ENCODE data around the gene UQCR11.

UQCR11 gene

GRCh38 chr19:1613808-1614570, 8.7 kb upstream of the UQCR11 start:
- no peak for DNase-seq

DNA sequence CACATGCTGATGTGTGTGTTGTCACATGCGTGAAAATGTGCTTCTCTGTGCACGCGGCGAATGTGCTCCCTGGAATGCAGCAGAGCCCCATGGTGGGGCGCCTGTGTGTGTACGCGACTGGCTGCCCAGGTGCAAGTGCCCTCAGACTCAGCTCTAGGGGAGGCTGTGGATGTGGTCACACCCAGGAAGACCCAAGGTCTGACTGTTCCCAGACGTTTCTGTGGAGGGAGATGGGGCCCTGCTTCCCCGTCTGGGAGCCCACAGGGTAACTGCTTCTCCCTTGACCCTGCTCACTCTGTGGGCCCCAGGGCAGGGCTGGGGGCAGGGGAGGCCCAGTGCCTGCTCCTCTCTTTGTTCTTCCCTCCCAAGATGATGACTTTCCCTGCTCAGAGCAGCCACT, 7.9 kb upstream of the UQCR11 start:
- DNase-seq: no peak

DNA sequence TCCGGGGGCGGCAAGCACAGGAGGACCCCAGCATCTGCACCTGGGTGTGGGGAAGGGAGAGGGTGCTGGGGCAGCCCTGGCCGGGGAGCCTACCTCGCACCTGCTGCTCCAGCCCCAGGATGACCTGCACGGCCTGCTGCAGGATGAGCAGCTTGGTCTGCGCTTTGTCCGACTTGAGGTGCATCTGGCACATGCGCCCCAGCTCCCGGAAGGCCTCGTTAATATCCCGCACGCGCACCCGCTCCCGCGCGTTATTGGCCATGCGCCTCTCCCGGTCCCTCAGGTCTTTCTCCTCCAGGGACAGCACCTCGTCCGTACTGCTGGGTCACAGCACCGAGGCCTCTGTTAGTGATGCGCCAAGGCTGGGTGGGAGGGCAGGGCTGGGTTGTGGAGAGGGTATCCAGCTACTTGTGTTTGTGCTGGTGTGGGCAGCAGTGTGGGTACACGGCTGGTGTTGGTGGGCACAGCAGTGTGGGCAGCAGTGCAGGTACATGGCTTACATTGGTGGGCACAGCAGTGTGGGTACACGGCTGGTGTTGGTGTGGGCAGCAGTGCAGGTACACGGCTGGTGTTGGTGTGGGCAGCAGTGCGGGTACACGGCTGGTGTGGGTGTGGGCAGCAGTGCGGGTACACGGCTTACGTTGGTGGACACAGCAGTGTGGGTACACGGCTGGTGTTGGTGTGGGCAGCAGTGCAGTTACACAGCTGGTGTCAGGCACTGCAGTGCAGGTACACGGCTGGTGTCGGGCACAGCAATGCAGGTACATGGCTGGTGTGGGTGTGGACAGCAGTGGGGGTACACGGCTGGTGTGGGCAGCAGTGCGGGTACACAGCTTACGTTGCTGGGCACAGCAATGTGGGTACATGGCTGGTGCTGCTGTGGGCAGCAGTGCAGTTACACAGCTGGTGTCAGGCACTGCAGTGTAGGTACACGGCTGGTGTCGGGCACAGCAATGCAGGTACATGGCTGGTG, 7.1 kb upstream of the UQCR11 start:
- no peak for DNase-seq

- DNase-seq: no peak
Measured at GRCh38 chr19:1611353-1611752, 6.1 kb upstream of the UQCR11 start.

DNA sequence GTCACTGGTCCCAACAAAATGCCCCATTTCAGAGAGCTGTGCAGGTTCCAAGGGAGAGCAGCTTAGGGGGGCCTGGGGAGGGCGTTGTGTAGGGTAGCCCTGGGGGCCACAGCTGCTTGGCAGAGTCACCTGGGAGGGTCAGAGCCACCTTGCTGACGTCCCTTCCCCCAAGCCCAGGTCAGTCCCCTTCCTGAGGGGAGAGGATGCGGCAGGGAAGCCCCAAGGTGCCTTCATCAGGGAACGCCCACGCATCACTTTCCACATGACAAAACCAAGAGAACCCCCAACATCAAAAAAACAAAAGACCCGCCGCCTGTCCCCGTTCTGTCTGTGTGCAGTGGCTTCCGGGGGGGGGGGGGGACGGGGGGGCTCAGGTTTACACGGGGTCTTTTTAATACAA, 5.3 kb upstream of the UQCR11 start:
- DNase-seq: no peak

- DNase-seq: no peak
Measured at GRCh38 chr19:1609680-1610474, 4.6 kb upstream of the UQCR11 start.

DNA sequence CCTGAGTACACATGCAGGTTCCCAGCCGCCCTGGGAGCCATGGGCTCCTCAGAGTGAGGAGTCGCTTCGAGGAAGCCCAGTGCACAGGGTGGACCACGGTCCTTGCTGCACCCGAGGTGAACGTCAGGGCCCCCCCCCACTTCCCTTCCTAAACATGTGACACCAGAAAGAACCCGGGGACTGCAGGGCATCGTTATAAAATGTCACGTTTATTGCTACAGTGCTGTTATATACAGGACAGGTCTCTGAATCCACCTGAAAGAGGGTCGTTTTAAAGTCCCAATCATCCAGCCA, 3.8 kb upstream of the UQCR11 start:
- no peak for DNase-seq

DNA sequence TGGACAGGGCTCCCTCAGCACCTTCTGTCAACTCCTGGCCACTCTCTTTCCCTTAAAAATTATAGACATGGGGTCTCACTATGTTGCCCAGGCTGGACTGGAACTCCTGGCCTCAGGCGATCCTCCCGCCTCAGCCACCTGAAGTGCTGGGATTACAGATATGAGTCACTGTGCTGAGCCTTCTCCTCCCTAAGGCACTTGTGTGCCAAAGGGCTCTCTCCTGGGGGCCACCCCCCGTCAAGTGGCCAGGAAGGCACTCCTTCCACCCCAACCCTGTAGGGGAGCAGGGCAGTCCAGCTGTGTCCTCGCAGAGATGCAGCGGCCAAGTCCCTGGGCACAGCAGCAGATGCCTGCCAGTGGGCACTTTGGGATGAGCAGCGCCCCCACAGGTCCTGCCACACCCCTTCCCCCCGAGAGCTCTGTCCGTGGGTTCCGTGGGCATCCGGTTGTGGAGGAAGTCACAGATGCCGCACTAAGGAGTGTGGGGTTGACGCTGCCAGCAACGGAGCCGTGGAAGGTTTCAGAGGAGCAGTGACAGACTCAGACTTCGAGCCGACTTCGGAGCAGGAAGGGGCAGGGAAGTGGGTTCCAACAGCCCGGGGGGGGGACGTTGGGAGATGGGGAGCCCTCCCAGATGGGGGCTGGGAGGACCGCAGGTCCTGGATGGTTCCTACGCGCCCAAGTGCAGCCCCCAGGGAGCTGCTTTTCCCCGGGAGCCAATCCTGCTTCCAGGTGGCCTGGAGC, 3.3 kb upstream of the UQCR11 start:
- DNase-seq: peak; percentile 21

- no peak for DNase-seq
Measured at GRCh38 chr19:1606138-1606651, 933 bp upstream of the UQCR11 start.

DNA sequence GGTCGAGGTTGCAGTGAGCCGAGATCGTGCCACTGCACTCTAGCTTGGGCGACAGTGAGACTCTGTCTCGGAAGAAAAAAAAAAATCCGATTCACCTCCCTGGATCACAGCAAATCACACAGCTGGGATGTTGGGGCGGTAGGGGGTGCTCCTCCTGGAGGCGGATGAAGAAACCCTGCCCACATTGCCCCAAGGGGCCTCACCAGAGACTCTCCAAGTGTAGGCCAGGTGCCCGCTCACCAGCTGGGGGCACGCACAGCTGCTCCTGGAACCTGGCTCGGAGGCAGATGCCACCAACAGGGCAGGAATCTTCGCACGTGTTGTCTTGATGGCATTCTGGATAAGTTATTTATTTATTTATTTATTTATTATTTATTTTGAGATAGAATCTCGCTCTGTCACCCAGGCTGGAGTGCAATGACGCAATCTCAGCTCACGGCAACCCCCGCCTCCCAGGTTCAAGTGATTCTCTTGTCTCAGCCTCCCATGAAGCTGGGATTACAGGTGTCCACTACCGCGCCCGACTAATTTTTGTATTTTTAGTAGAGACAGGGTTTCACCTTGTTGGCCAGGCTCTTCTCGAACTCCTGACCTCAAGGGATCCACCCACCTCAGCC, 3.1 kb downstream of the UQCR11 start:
- no peak for DNase-seq

DNA sequence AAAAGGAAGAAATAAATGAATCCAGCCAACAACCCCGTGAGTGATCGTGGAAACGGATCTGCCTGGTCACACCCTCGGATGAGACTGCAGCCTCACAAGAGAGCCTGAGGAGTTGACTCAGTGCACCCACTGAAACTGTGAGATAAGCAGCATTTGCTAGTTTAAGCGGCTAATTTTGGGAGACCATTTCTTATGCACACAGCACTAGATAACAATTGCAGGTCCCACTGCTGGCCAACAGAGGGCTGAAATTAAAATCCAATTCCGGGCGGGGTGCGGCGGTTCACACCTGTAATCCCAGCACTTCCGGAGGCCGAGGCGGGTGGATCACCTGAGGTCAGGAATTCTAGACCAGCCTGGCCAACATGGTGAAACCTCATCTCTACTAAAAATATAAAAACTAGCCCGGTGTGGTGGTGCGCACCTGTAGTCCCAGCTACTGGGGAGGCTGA, 3.6 kb downstream of the UQCR11 start:
- DNase-seq: no peak

- DNase-seq: no peak
Measured at GRCh38 chr19:1599460-1599846, 5.8 kb downstream of the UQCR11 start.

DNA sequence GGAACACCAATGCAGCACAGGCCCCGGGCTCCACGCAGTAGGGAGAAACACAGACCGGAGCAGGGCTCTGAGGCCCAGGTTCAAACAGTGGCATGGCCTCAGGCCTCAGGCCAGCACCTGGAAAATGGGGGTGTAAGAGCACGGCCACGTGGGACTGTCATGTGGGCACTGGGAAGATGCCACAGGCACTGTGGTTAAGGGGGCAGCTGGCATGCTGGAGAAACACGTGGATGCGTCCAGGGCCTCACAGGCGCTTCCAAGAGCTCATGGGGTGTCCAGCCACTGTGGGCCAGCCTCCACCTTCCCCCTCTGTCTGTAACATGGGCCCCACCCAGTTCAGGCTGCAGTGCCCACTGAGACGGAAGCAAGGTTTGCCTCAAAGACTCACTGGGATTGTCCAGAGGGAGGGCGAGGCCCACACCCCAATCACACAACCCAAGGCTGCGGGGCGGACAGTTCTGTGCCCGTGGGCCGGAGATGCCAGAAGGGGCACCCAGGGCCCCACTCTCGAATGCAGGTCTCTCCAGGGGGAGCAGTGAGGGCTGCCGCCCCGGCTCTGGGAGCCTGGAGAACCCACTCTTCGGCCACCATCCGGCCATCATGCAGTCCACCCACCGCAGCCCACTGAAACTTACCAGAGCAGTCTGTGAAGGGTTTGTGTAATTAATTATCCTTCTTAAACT, 6.3 kb downstream of the UQCR11 start:
- DNase-seq: no peak

- DNase-seq: no peak
Measured at GRCh38 chr19:1593501-1593772, 11.8 kb downstream of the UQCR11 start.

DNA sequence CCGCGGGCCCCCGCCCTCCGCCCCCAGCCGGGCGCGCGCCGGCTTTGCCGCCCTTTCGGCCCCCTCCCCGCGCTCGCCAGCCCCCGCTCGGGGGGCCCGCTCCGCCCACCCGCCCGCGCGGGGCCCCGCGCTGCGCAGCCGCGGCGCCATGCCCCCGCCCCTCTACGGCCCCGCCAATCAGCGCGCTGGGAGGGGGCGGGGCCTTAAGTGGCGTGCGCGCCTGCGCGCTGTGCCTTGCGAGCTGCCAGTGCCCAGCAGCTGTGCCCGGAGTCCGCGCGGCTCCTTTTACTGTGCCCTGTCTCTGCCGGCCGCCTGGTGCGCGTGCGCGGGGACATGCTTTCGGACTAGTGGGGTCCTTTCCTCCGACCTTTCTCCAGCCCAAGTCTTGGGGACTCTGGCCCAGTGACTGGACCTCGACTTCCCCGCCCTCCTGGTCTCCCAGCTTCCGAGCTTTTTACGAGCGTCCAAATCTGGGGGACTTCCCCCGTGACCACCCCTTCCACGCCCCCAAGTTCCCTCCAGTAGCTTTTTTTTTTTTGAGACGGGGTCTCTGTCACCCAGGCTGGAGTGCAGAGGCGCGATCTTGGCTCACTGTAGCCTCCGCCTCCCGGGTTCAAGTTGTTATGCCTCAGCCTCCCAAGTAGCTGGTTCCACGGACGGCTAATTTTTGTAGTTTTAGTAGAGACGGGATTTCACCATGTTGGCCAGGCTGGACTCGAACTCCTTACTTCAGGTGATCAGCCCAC, 12.3 kb downstream of the UQCR11 start, which contains the start of gene MBD3:
Gene MBD3, minus strand, starts transcription at position 111 of the 746 bp plus-strand sequence. CDS start 234 bp downstream, outside the sequence.
- DNase-seq: peak; percentile 84

DNA sequence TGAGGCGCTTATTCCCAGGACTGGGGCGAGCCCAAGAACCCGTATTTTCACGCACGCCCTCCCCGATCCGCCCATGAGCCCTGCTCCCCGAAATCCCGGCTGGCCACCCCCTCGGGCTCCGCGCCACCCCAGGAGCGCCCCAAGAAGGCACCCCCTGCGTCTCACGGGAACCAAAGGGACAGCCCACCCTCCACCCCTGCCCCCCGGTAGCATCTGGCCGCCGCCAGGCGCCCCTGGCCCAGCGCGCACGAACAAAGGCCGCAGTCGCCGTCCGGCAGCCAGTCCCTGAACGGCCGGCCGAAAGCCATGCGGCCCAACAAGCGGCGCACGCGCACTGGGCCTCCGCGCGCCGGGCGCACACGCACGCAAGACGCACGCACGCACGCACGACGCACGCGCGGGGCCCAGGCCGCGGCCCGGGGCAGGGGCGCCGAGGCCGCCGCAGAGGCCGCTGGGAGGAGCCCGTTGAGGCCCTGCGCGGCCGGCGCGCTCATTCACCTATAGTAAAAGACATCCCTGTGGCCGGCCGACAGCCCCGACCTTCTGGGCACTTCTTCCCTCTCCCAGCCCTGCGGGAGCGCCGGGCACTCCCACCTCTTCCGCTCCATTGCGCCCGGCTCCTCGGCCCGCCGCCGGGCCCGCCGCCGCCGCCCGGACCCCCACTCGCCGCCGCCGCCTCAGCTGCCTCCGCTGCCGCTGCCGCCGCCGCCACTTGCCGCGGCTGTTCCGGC, 13.1 kb downstream of the UQCR11 start:
- DNase-seq: peak; percentile 79

- DNase-seq: no peak
Measured at GRCh38 chr19:1591421-1592023, 13.7 kb downstream of the UQCR11 start.

DNA sequence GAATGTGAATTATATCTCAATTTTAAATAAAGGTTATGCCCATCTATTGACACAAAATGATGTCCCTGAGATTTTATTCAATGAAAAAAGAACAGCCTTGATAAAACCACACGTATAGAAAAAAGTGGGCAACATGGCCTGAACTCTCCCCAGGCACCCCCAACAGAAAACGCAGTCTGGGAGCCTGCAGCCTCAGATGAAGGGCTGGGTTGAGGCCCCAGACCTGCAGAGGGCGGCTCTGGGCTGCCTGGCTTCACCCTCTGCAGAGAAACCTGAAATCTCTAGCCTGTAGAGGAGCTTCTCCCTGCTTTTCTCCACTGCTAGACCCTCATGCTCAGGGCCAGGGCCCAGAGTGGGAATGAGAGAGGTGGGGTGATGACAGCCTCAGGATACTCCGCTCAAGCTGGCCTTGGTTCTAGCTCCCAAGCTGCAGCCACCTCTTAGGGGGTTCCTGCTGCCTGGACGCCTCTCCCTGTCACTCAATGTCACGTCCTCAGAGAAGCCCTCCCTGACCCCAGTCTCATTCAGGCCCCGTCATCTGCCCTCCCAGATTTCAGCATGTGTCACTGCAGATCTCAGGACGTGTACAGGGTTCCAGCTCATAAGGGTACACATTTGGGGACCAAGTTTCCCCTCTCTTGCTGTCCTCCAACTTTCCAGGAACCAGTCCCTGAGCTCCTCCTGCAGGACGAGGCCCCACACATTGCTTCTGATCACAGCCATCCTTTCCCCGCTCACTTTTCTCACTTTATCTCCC, 14.4 kb downstream of the UQCR11 start:
- peak; percentile 28 for DNase-seq

DNA sequence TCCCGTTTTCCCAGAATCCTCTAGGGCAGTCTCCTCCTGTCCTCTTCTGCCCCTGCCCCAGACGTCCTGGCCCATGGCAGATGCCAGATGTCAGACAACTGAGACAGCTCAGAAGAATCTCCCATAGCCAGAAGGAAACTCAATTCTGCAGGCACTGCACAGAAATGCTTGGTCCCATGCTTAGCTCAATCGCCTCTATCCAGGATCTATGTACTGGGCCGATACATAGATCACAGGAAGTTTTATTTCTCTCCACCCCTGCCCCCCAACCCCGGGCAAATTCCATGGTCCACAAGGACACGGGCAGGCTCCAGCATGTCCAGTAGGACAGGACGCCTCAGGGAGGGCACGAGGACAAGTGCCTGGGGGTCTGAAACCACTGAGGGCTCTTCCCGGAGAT, 17.4 kb downstream of the UQCR11 start:
- DNase-seq: no peak
